ENCODE measurements around the gene UBL4A.
A peak's percentile ranks its signal among the peaks of the same experiment; 100 is the strongest.

UBL4A gene

GRCh38 chrX:154486396-154487207 lies at the start of gene UBL4A:
Gene UBL4A (minus strand): TSS chrX:154486615. CDS start chrX:154486584, 31 bp downstream.
- DNase-seq: no peak

- no peak for DNase-seq
These were observed 49.5 kb upstream of the UBL4A start for GRCh38 chrX:154535892-154536291.

GRCh38 chrX:154534526-154535322 lies 48.3 kb upstream of the UBL4A start:
- DNase-seq: peak; percentile 87

- no peak for DNase-seq
These were observed 46.3 kb upstream of the UBL4A start for GRCh38 chrX:154532690-154533089.

GRCh38 chrX:154531626-154532025 lies 45.2 kb upstream of the UBL4A start:
- no peak for DNase-seq

- no peak for DNase-seq
These were observed 43.9 kb upstream of the UBL4A start for GRCh38 chrX:154530286-154530685.

- DNase-seq: no peak
These were observed 42.8 kb upstream of the UBL4A start for GRCh38 chrX:154529206-154529612.

GRCh38 chrX:154526901-154527675 lies 40.7 kb upstream of the UBL4A start:
- DNase-seq: peak; percentile 77

- DNase-seq: no peak
These were observed 39.4 kb upstream of the UBL4A start for GRCh38 chrX:154525606-154526490.

GRCh38 chrX:154519389-154519788 lies 33.0 kb upstream of the UBL4A start:
- DNase-seq: no peak

- no peak for DNase-seq
These were observed 30.8 kb upstream of the UBL4A start for GRCh38 chrX:154517101-154517781.

- no peak for DNase-seq
These were observed 30.3 kb upstream of the UBL4A start for GRCh38 chrX:154516656-154517100.

- DNase-seq: no peak
These were observed 29.7 kb upstream of the UBL4A start, which contains the start of gene FAM3A for GRCh38 chrX:154515966-154516655. Gene FAM3A (minus strand): TSS chrX:154516232. CDS start chrX:154515772, 460 bp downstream.

- no peak for DNase-seq
These were observed 28.9 kb upstream of the UBL4A start for GRCh38 chrX:154515090-154515965.

- DNase-seq: no peak
These were observed 27.3 kb upstream of the UBL4A start for GRCh38 chrX:154513716-154514115.

- DNase-seq: no peak
These were observed 26.6 kb upstream of the UBL4A start for GRCh38 chrX:154512879-154513553.

GRCh38 chrX:154511761-154512160 lies 25.3 kb upstream of the UBL4A start:
- DNase-seq: no peak

- no peak for DNase-seq
These were observed 23.0 kb upstream of the UBL4A start for GRCh38 chrX:154509455-154509854.

- no peak for DNase-seq
These were observed 21.9 kb upstream of the UBL4A start for GRCh38 chrX:154508384-154508745.
